HG03521 (cell line): ENCODE measurements around the gene RAD51AP2.
"Not testable (repeated sequence)": the region's sequence is repeated elsewhere in the genome, so short reads cannot be mapped to it uniquely, and the experiment has no call there.

ENCODE experiments used
- ATAC-seq: cut with Tn5 transposase; IDR thresholded peaks from one replicate; pipeline ENCODE4 v1.9.1; 2021; ENCODE audit warnings: mild to moderate bottlenecking, moderate library complexity; ENCODE audit not compliant: unreplicated experiment

The RAD51AP2 gene

GRCh38 chr2:17538022-17538843 is 20.0 kb upstream of the RAD51AP2 start:
- ATAC-seq, result peak; percentile 33

- no peak for ATAC-seq
These were observed 18.2 kb upstream of the RAD51AP2 start for GRCh38 chr2:17536416-17536815.

GRCh38 chr2:17533546-17533945 is 15.3 kb upstream of the RAD51AP2 start:
- no peak for ATAC-seq

- ATAC-seq, result no peak
These were observed 11.5 kb upstream of the RAD51AP2 start for GRCh38 chr2:17529771-17530170.

- ATAC-seq, result no peak
These were observed 4.1 kb upstream of the RAD51AP2 start for GRCh38 chr2:17522303-17522702.

GRCh38 chr2:17521621-17522020 is 3.4 kb upstream of the RAD51AP2 start:
- ATAC-seq, result no peak

- peak; percentile 38 for ATAC-seq
These were observed 2.5 kb upstream of the RAD51AP2 start for GRCh38 chr2:17520761-17521160.

GRCh38 chr2:17519486-17519885 is 1.2 kb upstream of the RAD51AP2 start:
- no peak for ATAC-seq

GRCh38 chr2:17517481-17518211 is 594 bp downstream of the RAD51AP2 start:
- peak; percentile 2 for ATAC-seq

GRCh38 chr2:17515652-17516051 is 2.6 kb downstream of the RAD51AP2 start:
- no peak for ATAC-seq

GRCh38 chr2:17506736-17507616 is 11.3 kb downstream of the RAD51AP2 start:
- ATAC-seq, result no peak

- ATAC-seq, result no peak
These were observed 20.5 kb downstream of the RAD51AP2 start for GRCh38 chr2:17497718-17498117.

- ATAC-seq, result no peak
These were observed 22.6 kb downstream of the RAD51AP2 start for GRCh38 chr2:17495590-17495989.

GRCh38 chr2:17490165-17490564 is 28.1 kb downstream of the RAD51AP2 start:
- ATAC-seq, result not testable (repeated sequence)

GRCh38 chr2:17488610-17489009 is 29.6 kb downstream of the RAD51AP2 start:
- not testable (repeated sequence) for ATAC-seq

GRCh38 chr2:17483496-17483895 is 34.7 kb downstream of the RAD51AP2 start:
- ATAC-seq, result no peak

GRCh38 chr2:17482651-17483050 is 35.6 kb downstream of the RAD51AP2 start:
- no peak for ATAC-seq

- ATAC-seq, result no peak
These were observed 38.4 kb downstream of the RAD51AP2 start for GRCh38 chr2:17479875-17480274.

GRCh38 chr2:17476830-17477229 is 41.4 kb downstream of the RAD51AP2 start:
- ATAC-seq, result no peak

- no peak for ATAC-seq
These were observed 42.2 kb downstream of the RAD51AP2 start for GRCh38 chr2:17476064-17476463.

GRCh38 chr2:17475286-17475685 is 43.0 kb downstream of the RAD51AP2 start:
- ATAC-seq, result no peak
